T47D (cell line): ENCODE results near the gene DDIT4.
"Not testable (repeated sequence)": the region's sequence is repeated elsewhere in the genome, so short reads cannot be mapped to it uniquely, and the experiment has no call there.

ENCODE experiments used
- DNase-seq, 2 experiments: peaks; one replicate each; pipeline versions ENCODE4 v3.0.0 to v3.0.0-alpha.2; 2011 to 2012; ENCODE audit warnings: low read depth in 1 of 2, low spot score in 1 of 2
- JUND ChIP-seq: IDR thresholded peaks from 2 replicates; pipeline ENCODE4 v1.6.1; 2012; ENCODE audit warnings: low read depth
- in situ Hi-C: cut with HindIII; loops from 2 replicates; pipeline ENCODE4 v1.10.0; 2016; ENCODE audit warnings: low sequenced_read_pairs, low pct_unique_long_range_greater_than_20kb

Gene DDIT4, protein sequence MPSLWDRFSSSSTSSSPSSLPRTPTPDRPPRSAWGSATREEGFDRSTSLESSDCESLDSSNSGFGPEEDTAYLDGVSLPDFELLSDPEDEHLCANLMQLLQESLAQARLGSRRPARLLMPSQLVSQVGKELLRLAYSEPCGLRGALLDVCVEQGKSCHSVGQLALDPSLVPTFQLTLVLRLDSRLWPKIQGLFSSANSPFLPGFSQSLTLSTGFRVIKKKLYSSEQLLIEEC

GRCh38 chr10:72273410-72274212 is at the start of gene DDIT4:
DDIT4 (plus strand) TSS chr10:72273924; CDS start chr10:72274217, 293 bp downstream.
- in situ Hi-C loops, result no loop called here
- TF ChIP-seq JUND, result no peak
- DNase-seq, result peak; percentile 97 to 98

DNA sequence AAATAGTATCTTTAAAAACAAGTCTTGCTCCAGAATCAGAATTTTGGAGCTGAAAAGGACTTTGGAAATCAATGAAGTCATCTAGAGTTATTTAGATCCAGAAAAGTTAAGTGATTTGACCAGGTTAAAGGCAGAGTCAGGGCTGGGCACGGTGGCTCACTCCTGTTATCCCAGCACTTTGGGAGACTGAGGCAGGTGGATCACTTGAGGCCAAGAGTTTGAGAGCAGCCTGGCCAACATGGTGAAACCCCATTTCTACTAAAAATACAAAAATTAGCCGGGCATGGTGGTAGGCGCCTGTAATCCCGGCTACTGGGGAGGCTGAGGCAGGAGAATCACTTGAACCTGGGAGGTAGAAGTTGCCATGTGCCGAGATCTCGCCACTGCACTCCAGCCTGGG is 49.5 kb upstream of the DDIT4 start:
- in situ Hi-C loops, DNase-seq: not testable (repeated sequence)

- no peak for DNase-seq
- TF ChIP-seq JUND, result no peak
- in situ Hi-C loops, result no loop called here
Observed at GRCh38 chr10:72226418-72227027, 47.2 kb upstream of the DDIT4 start.

- no peak for DNase-seq
- no peak for TF ChIP-seq JUND
- in situ Hi-C loops, result no loop called here
Observed at GRCh38 chr10:72227826-72228225, 45.9 kb upstream of the DDIT4 start.

- TF ChIP-seq JUND, result no peak
- in situ Hi-C loops, result no loop called here
- no peak for DNase-seq
Observed at GRCh38 chr10:72228318-72228751, 45.4 kb upstream of the DDIT4 start.

- in situ Hi-C loops, result no loop called here
- TF ChIP-seq JUND, result no peak
- DNase-seq, result no peak
Observed at GRCh38 chr10:72229261-72230251, 44.2 kb upstream of the DDIT4 start.

DNA sequence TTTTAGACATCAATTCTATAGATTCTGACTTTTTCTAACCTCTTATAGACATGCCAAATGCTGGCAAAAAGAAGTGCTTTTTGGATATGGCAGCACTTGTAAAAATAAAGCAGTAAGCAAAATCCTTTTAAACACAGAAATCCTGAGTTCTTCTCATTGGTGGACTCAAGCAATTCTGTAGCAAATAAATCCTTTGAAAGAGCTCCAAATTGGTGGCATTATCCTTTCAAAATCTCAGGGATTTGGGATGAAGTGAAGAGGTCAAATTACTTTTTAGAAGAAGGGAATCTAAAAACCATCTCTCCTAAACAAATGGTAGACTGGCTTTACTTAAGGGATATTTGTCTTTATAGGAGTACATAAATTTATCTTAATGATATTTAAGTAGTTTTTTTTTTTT is 40.1 kb upstream of the DDIT4 start:
- in situ Hi-C loops, result no loop called here
- TF ChIP-seq JUND, result no peak
- DNase-seq, result no peak

DNA sequence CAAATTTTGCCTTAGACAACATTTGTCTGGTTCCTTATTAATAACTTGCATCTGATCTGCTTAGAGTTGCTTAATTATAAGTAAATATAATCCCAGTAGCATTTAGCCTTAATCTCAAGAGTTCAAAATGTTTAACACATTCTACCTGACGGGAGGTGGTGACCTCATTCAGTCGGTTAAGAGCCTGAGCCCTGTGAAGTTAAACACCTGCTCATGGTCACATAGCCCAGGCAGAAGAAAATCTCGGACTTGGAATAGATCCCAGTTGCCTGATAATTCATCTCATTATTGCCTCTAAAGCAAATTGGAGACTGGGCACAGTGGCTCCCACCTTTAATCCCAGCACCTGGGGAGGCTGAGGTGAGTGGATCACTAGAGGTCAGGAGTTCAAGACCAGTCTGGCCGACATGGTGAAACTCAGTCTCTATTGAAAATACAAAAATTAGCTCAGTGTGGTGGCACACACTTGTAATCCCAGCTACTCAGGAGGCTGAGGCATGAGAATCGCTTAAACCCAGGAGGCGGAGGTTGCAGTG is 39.1 kb upstream of the DDIT4 start:
- DNase-seq, result no peak
- TF ChIP-seq JUND, result no peak
- in situ Hi-C loops, result no loop called here

DNA sequence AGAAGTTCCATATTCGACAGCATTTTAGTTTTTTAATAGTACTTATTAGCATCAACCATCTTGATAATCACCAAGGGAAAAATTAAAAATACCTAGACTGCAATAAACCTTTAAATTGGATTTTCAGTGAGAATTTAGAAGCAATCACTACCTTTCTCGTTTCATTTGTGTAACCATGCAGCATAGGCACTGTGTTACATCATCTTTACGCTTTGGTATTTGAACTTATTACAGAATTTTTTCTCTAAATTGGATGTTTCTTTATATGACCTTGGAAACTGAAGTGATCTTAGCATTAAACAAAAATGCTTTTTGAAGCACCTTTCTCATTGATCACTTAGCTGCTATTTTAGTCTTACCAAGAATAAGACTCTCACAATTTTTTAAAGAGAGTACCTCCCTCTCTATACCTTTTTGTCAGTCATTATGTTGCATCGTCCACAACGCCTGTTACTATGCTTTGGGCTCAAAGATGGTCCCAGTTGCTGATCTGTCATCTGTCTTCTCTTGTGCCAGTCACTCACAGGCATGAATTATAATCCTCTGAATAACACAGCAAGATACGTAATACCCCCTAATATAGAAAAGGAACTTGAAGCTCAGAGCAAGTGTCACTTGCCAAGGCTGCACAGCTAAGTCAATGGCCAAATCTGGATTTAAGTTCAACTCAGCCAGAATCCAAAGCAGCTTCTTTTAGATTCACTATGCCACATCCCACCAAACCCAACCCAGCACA is 38.0 kb upstream of the DDIT4 start:
- in situ Hi-C loops, result no loop called here
- no peak for TF ChIP-seq JUND
- no peak for DNase-seq

DNA sequence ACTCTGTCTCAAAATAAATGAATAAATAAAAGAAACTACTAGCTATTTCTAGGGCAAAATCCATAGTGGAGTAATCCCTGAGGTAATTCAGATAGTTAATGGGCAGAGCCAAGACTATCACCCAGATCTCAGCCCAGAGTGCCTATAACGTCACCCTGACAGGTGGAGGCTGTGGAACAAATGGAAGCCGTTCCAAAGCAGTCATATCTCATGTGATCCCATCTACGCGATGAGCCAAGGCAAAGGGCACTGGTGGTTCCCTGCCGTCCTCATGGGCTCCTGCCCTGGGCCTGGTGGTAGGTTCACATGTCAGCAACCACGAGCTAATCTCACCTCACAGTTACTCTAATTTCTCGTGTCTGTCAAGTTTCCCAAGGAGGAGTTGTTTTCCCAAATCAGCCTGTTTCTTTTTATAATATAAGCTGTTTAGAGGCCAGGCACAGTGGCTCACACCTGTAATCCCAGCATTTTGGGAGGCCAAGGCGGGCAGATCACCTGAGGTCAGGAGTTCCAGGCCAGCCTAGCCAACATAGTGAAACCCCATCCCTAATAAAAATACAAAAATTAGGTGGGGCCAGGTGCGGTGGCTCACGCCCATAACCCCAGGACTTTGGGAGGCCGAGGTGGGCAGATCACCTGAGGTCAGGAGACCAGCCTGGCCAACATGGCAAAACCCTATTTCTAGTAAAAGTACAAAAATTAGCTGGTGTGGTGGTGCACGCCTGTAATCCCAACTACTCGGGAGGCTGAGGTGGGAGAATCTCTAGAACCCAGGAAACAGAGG is 35.1 kb upstream of the DDIT4 start:
- in situ Hi-C loops, result no loop called here
- no peak for DNase-seq
- TF ChIP-seq JUND, result no peak

GRCh38 chr10:72239409-72239808 is 34.3 kb upstream of the DDIT4 start:
- in situ Hi-C loops, result no loop called here
- DNase-seq, result no peak
- TF ChIP-seq JUND, result no peak
